AML-193 (cell line): ENCODE results near the gene MPC1L.
"Not testable (repeated sequence)": the region's sequence is repeated elsewhere in the genome, so short reads cannot be mapped to it uniquely, and the experiment has no call there.

Experiments
- DNase-seq, 2 experiments: peaks; one replicate each; lab custom pipeline; 2025; lab: John Stamatoyannopoulos, UW

Gene MPC1L

GRCh38 chrX:40623139-40623536 lies at the start of gene MPC1L:
Gene MPC1L (plus strand): TSS chrX:40623428. CDS start chrX:40623566, 138 bp downstream.
- no peak for DNase-seq

DNA sequence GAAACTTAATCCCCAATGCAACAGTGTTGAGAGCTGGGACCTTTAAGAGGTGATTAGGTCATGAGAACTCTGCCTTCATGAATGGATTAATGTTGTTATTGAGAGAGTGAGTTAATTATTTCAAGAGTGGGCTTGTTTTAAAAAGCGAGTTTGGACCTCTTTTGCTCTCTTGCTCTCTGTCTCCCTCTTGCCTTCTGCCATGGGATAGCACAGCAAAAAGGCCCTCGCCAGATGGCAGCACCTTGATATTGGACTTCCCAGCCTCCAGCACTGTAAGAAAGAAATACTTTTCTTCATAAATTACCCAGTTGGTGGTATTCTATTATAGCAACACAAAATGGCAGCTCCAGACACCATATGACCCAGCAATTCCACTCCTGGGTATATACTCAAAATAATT lies 49.5 kb upstream of the MPC1L start:
- DNase-seq, result no peak

GRCh38 chrX:40575411-40575810 lies 47.8 kb upstream of the MPC1L start:
- not testable (repeated sequence) for DNase-seq

GRCh38 chrX:40576291-40576690 lies 46.9 kb upstream of the MPC1L start:
- no peak for DNase-seq

- peak in 1 of 2 experiments; percentile 11 for DNase-seq
Observed at GRCh38 chrX:40578039-40578695, 45.1 kb upstream of the MPC1L start.

DNA sequence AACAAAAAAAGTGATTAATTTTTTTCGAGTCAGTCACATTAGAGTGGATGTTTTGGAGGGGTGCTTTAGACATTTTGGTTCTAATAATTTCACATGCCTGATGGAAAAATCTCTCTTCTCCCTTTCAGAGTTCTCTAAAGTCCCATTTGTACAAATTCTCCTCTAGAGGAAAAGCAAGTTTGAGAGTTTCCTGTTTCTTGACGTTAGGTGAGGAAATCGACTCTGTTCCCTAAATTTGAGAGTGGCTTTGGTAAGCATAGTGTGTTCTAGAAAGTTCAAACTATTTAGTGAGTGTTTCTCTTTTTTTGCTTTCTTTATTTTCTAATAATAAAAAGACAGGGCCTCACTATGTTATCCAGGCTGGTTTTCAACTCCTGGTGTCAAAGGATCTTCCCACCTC lies 44.1 kb upstream of the MPC1L start:
- peak; percentile 25 to 32 for DNase-seq

GRCh38 chrX:40579900-40580536 lies 43.2 kb upstream of the MPC1L start:
- DNase-seq, result no peak

- peak; percentile 81 to 83 for DNase-seq
Observed at GRCh38 chrX:40580537-40581335, 42.5 kb upstream of the MPC1L start, which contains the start of gene ATP6AP2. Gene ATP6AP2 (plus strand): TSS chrX:40580970. CDS start chrX:40581066, 96 bp downstream.

GRCh38 chrX:40581336-40581920 lies 41.8 kb upstream of the MPC1L start:
- peak; percentile 7 to 18 for DNase-seq

GRCh38 chrX:40582178-40582577 lies 41.0 kb upstream of the MPC1L start:
- not testable (repeated sequence) for DNase-seq

DNA sequence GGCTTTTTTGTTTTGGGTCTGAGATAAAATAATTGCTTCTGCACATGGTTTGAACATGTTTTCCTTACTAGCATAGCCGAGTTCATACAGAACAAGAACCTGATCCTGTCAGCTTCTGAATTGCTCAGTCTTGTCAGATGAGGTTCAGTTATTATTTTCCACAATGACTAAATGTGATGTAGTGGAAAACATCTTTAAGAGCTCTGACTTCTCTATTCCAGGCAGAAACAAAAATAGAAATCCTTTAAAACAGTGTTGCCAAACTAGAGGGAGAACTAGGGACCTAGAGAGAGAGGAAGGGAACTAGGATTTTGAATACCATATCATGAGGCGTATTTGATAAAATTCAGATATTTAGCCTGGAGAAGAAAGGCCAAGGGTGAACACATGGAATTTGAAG lies 40.4 kb upstream of the MPC1L start:
- DNase-seq, result no peak

DNA sequence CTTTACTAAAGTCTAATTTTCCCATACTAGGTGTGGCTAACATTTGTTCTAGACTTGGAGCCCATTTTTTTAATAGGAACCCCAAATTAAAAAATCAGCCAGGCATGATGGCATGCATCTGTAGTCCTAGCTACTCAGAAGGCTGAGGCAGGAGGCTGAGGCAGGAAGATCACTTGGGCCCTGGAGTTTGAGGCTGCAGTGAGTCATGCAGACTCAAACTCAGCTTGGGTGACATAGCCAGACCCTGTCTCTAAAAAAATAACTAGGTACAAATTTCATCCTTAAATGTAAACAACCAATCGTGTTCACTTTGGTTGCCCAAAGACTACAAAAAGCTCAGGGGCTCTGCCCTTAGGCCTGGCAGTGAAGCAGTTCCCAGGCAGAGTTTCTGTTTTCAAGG lies 35.6 kb upstream of the MPC1L start:
- not testable (repeated sequence) for DNase-seq

GRCh38 chrX:40589616-40590321 lies 33.5 kb upstream of the MPC1L start:
- DNase-seq, result not testable (repeated sequence)

- no peak for DNase-seq
Observed at GRCh38 chrX:40603446-40603845, 19.8 kb upstream of the MPC1L start.

GRCh38 chrX:40607381-40607780 lies 15.8 kb upstream of the MPC1L start:
- DNase-seq, result no peak

- DNase-seq, result no peak
Observed at GRCh38 chrX:40612511-40612910, 10.7 kb upstream of the MPC1L start.

- DNase-seq, result no peak
Observed at GRCh38 chrX:40615976-40616375, 7.3 kb upstream of the MPC1L start.

DNA sequence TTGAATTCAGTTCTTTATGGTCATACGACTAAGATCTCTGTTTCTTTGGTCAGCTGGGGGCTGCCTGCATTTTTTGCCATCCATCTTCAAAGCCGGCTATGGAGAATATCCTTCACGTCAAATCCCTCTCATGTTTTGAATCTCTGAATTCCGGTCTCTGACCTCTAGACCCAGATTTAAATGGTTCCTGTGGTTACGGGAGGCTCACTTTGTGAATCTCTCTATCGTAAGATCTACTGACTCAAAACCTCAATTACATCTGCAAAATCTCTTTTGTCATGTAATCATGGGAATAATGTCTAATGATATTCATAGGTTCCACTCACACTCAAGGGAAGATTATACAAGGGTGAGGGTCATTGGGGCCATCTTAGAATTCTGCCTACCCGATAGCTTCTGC lies 5.7 kb upstream of the MPC1L start:
- DNase-seq, result no peak

- DNase-seq, result no peak
Observed at GRCh38 chrX:40622479-40623138, 619 bp upstream of the MPC1L start.

DNA sequence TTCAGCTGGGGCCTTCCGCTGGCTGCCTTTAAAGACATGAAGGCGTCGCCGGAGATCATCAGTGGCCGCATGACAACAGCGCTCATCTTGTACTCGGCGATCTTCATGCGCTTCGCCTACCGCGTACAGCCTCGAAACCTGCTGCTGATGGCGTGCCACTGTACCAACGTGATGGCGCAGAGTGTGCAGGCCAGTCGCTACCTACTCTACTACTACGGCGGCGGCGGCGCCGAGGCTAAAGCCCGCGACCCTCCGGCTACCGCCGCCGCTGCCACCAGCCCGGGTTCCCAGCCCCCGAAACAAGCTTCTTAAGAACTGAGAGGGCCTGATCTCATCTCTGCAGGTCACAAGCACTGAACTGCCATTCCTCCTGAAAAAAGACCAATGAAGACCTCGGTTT lies 437 bp downstream of the MPC1L start:
- no peak for DNase-seq

DNA sequence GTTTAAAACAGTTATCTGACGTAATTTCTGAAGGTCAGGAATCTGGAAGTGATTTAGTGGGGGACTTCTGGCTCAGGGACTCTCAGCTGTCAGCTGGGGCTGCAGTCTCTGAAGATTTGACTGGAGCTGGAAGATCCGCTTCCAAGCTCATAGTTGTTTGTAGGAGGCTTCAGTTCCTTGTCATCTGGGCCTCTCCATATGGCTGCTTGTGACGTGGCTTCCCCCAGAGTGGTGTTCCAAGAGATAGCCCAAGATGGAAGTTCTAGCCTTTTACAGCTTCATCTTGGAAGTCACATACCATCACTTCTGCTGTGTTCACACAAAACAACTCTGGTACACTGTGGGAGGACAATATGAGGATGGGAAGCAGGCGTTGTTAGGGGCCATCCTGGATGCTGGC lies 2.1 kb downstream of the MPC1L start:
- no peak for DNase-seq
